ENCODE data around the gene CLDND1. TPM values are rescaled to one million over a fixed set of nuclear protein-coding genes. Genes with fewer than 3 reads are reported as not detected.

CLDND1 gene
- total RNA-seq, 1 experiment from 2014 or later = 181 TPM

- DNase-seq (ENCODE audit: low read depth) = no peak
These were observed 7.8 kb downstream of the CLDND1 start for GRCh38 chr3:98514948-98515347.

- no peak for DNase-seq (ENCODE audit: low read depth)
These were observed 9.0 kb downstream of the CLDND1 start for GRCh38 chr3:98513736-98514135.

- DNase-seq (ENCODE audit: low read depth) = peak; percentile 77
These were observed 9.6 kb downstream of the CLDND1 start for GRCh38 chr3:98513091-98513511.

GRCh38 chr3:98512576-98512975, 10.1 kb downstream of the CLDND1 start:
- DNase-seq (ENCODE audit: low read depth) = no peak

- DNase-seq (ENCODE audit: low read depth) = no peak
These were observed 14.1 kb downstream of the CLDND1 start for GRCh38 chr3:98508582-98508981.

GRCh38 chr3:98504539-98504938, 18.2 kb downstream of the CLDND1 start:
- no peak for DNase-seq (ENCODE audit: low read depth)

- no peak for DNase-seq (ENCODE audit: low read depth)
These were observed 20.7 kb downstream of the CLDND1 start for GRCh38 chr3:98501863-98502576.

- DNase-seq (ENCODE audit: low read depth) = no peak
These were observed 21.4 kb downstream of the CLDND1 start for GRCh38 chr3:98501270-98501669.

GRCh38 chr3:98500019-98500418, 22.7 kb downstream of the CLDND1 start:
- no peak for DNase-seq (ENCODE audit: low read depth)

GRCh38 chr3:98497381-98497780, 25.3 kb downstream of the CLDND1 start, which contains the start of gene OR5K2:
Gene OR5K2, plus strand, starts transcription at chr3:98497681. Its CDS starts 0 bp downstream, at chr3:98497681.
- DNase-seq (ENCODE audit: low read depth) = no peak

- no peak for DNase-seq (ENCODE audit: low read depth)
These were observed 39.1 kb downstream of the CLDND1 start for GRCh38 chr3:98483626-98484025.

- no peak for DNase-seq (ENCODE audit: low read depth)
These were observed 39.8 kb downstream of the CLDND1 start for GRCh38 chr3:98482717-98483482.

Other genes with a start within 250 kb of the CLDND1 start
- not detected in 2 replicates for gene OR5H2, start 240.4 kb downstream of the CLDND1 start, total RNA-seq (2014; rRNA removed; shearing (Covaris generic))
- gene OR5K4, start 169.0 kb downstream of the CLDND1 start, total RNA-seq (2014; rRNA removed; shearing (Covaris generic)) = not detected in 2 replicates
- gene OR5K3, start 132.2 kb downstream of the CLDND1 start, total RNA-seq (2014; rRNA removed; shearing (Covaris generic)) = not detected in 2 replicates
- gene OR5K1, start 59.7 kb downstream of the CLDND1 start, total RNA-seq (2014; rRNA removed; shearing (Covaris generic)) = not detected in 2 replicates
- gene OR5K2, start 25.2 kb downstream of the CLDND1 start, total RNA-seq (2014; rRNA removed; shearing (Covaris generic)) = not detected in 2 replicates
- 0.20 and 0.36 TPM in 2 replicates for gene GPR15, start 9.1 kb upstream of the CLDND1 start, total RNA-seq (2014; rRNA removed; shearing (Covaris generic))
- gene CPOX, start 70.7 kb upstream of the CLDND1 start, total RNA-seq (2014; rRNA removed; shearing (Covaris generic)) = 61.5 and 63.3 TPM in 2 replicates
- 8.6 and 10.5 TPM in 2 replicates for gene ST3GAL6, start 240.4 kb upstream of the CLDND1 start, total RNA-seq (2014; rRNA removed; shearing (Covaris generic))

All from RPMI7951 (cell line).